GM12878 (cell line): ENCODE data around the gene ORAI3. TPM values are rescaled to one million over a fixed set of nuclear protein-coding genes. Genes with fewer than 3 reads are reported as not detected.

Source experiments
- ATAC-seq: fragments of 200-7000 bp; cut with Tn5 transposase; 3 replicates; pipeline ENCODE4 v1.9.1; 2020; ENCODE audit warnings: mild to moderate bottlenecking, moderate library complexity
- BruUV-seq: library from RNA; stranded (reverse); fragments of 400-500 nt; replicated peaks from 2 replicates; lab custom pipeline; 2021; lab: Mats Ljungman, UMichigan
- CTCF ChIA-PET: fragments of 300-600 bp; sonication (Branson Sonifier 250); formaldehyde crosslinking; extraction: SDS; loops from one replicate; lab custom pipeline; 2021; ENCODE audit warnings: inconsistent platforms; lab: Yijun Ruan, JAX
- POLR2A ChIA-PET: fragments of 350-600 bp; formaldehyde crosslinking; extraction: SDS; loops from one replicate; lab custom pipeline; 2021; ENCODE audit warnings: inconsistent platforms; lab: Charles Lee
- RAD21 ChIA-PET: fragments of 300-600 bp; sonication (Branson Sonifier 250); formaldehyde crosslinking; loops from one replicate; lab custom pipeline; 2023; ENCODE audit warnings: antibody characterized with exemption; ENCODE audit not compliant: unreplicated experiment; lab: Charles Lee
- SMC1A ChIA-PET: fragments of 300-600 bp; sonication (Branson Sonifier 250); formaldehyde crosslinking; loops from one replicate; lab custom pipeline; 2023; ENCODE audit not compliant: unreplicated experiment, uncharacterized antibody; lab: Charles Lee
- DNase-seq: peaks from one replicate; pipeline ENCODE4 v3.0.0-alpha.2; 2011; ENCODE audit warnings: low read depth, low spot score
- FAIRE-seq: peaks from 3 replicates; lab custom pipeline; 2011; peaks lifted over from hg19 to GRCh38; lab: Jason Lieb, UNC
- H2AFZ ChIP-seq: 2 replicates; pipeline ENCODE4 v1.6.0; 2011; ENCODE audit warnings: low read depth, low read length, control low read depth; ENCODE audit not compliant: control insufficient read depth
- H3K27ac ChIP-seq: 2 replicates; pipeline ENCODE4 v1.5.1; 2011; ENCODE audit warnings: control low read depth; ENCODE audit not compliant: control insufficient read depth, insufficient read depth
- H3K27me3 ChIP-seq, 2 experiments: replicated peaks in 1 of 2; 2 replicates each; pipeline versions ENCODE4 v1.6.0 to v1.6.1; 2011; ENCODE audit warnings: low read length in 1 of 2; ENCODE audit not compliant: control insufficient read depth in 2 of 2, insufficient read depth in 2 of 2
- H3K36me3 ChIP-seq, 2 experiments: 2 replicates each; pipeline ENCODE4 v1.5.1; 2011; ENCODE audit warnings: low read length in 1 of 2; ENCODE audit not compliant: control insufficient read depth in 2 of 2, insufficient read depth in 2 of 2
- H3K4me1 ChIP-seq: 2 replicates; pipeline ENCODE4 v1.6.1; 2011; ENCODE audit warnings: mild to moderate bottlenecking, low read length, moderate library complexity, mixed read lengths; ENCODE audit not compliant: control insufficient read depth, insufficient read depth
- H3K4me2 ChIP-seq: 2 replicates; pipeline ENCODE4 v1.6.0; 2011; ENCODE audit warnings: control low read depth; ENCODE audit not compliant: control insufficient read depth, insufficient read depth
- H3K4me3 ChIP-seq: fragments of 200-600 bp; sonication (generic); 2 replicates; pipeline ENCODE4 v1.5.1; 2016
- H3K79me2 ChIP-seq: 2 replicates; pipeline ENCODE4 v1.6.0; 2011; ENCODE audit warnings: low read length; ENCODE audit not compliant: control insufficient read depth, insufficient read depth
- H3K9ac ChIP-seq: 2 replicates; pipeline ENCODE4 v1.8.0; 2011; ENCODE audit warnings: low read length, control low read depth, mixed read lengths; ENCODE audit not compliant: control insufficient read depth, insufficient read depth
- H3K9me3 ChIP-seq: replicated peaks from 3 replicates; pipeline ENCODE4 v1.5.1; 2011; ENCODE audit warnings: mild to moderate bottlenecking, low read length; ENCODE audit not compliant: control insufficient read depth, insufficient read depth
- H4K20me1 ChIP-seq: 2 replicates; pipeline ENCODE4 v1.6.0; 2011; ENCODE audit not compliant: control insufficient read depth, insufficient read depth
- BCLAF1 ChIP-seq: fragments of 450-650 bp; IDR thresholded peaks from 2 replicates; pipeline ENCODE4 v1.6.1; 2017; ENCODE audit warnings: antibody characterized with exemption, mild to moderate bottlenecking, moderate library complexity
- BMI1 ChIP-seq: fragments of 450-650 bp; IDR thresholded peaks from 2 replicates; pipeline ENCODE4 v1.6.1; 2016; ENCODE audit warnings: mild to moderate bottlenecking, moderate library complexity, borderline replicate concordance
- CEBPB ChIP-seq, 2 experiments: fragments of 150-350 bp in 1 of 2; IDR thresholded peaks; 2 replicates each; pipeline ENCODE4 v1.6.1; 2012 to 2014; ENCODE audit warnings: low read depth in 2 of 2, low read length in 2 of 2, borderline replicate concordance in 1 of 2, inconsistent platforms in 1 of 2
- HCFC1 ChIP-seq: fragments of 150-350 bp; IDR thresholded peaks from 2 replicates; pipeline ENCODE4 v1.6.1; 2014; ENCODE audit warnings: low read length
- HDAC2 ChIP-seq: fragments of 200-600 bp; sonication (generic); IDR thresholded peaks from 2 replicates; pipeline ENCODE4 v1.6.1; 2017
- IKZF2 ChIP-seq, 2 experiments: fragments of 450-650 bp; IDR thresholded peaks; 2 replicates each; pipeline ENCODE4 v1.6.1; 2017; ENCODE audit warnings: mild to moderate bottlenecking in 2 of 2, moderate library complexity in 2 of 2
- JUNB ChIP-seq: IDR thresholded peaks from 2 replicates; pipeline ENCODE4 v1.6.1; 2016; ENCODE audit warnings: antibody characterized with exemption, mild to moderate bottlenecking
- LARP7 ChIP-seq: fragments of 450-650 bp; IDR thresholded peaks from 2 replicates; pipeline ENCODE4 v1.6.1; 2017; ENCODE audit warnings: mild to moderate bottlenecking
- MTA2 ChIP-seq: fragments of 450-650 bp; IDR thresholded peaks from 2 replicates; pipeline ENCODE4 v1.6.1; 2016; ENCODE audit warnings: low read depth, mild to moderate bottlenecking, moderate library complexity
- MYB ChIP-seq: fragments of 150-350 bp; IDR thresholded peaks from 2 replicates; pipeline ENCODE4 v1.6.1; 2014; ENCODE audit warnings: mild to moderate bottlenecking, low read depth, low read length, borderline replicate concordance
- PBX3 ChIP-seq: IDR thresholded peaks from 2 replicates; pipeline ENCODE4 v1.6.1; 2011; ENCODE audit warnings: mild to moderate bottlenecking, low read depth, low read length, moderate library complexity; ENCODE audit not compliant: insufficient replicate concordance
- POLR2AphosphoS5 ChIP-seq: IDR thresholded peaks from 2 replicates; pipeline ENCODE4 v1.6.1; 2011; ENCODE audit warnings: mild to moderate bottlenecking, low read length, inconsistent platforms
- RUNX3 ChIP-seq: IDR thresholded peaks from 2 replicates; pipeline ENCODE4 v1.6.1; 2012; ENCODE audit warnings: low read length, inconsistent platforms
- SREBF1 ChIP-seq: IDR thresholded peaks from 2 replicates; pipeline ENCODE4 v1.6.1; 2012; ENCODE audit warnings: mild to moderate bottlenecking, low read length
- STAT1 ChIP-seq: fragments of 450-650 bp; conservative IDR thresholded peaks from 2 replicates; pipeline ENCODE4 v1.6.1; 2014; ENCODE audit warnings: antibody characterized with exemption, mild to moderate bottlenecking
- TCF7 ChIP-seq: IDR thresholded peaks from 2 replicates; pipeline ENCODE4 v1.6.1; 2014; ENCODE audit warnings: antibody characterized with exemption, borderline replicate concordance
- WGBS: methylation state at CpG from one replicate; pipeline ENCODE4 v1.1.6; 2016; ENCODE audit warnings: low lambda C conversion rate; ENCODE audit not compliant: insufficient replicate concordance, insufficient coverage; ENCODE audit errors: missing lambda C conversion rate; 5-methylcytosine and 5-hydroxymethylcytosine counted together
- in situ Hi-C: fragments of 300-500 bp; cut with MboI; formaldehyde crosslinking; loops from 9 replicates; pipeline ENCODE4 v1.14.3; 2018; ENCODE audit warnings: mixed read lengths
- intact Hi-C: fragments of 100-400 bp; cut with micrococcal nuclease; formaldehyde crosslinking; loops from one replicate; pipeline ENCODE4 v1.14.2; 2022; ENCODE audit not compliant: unreplicated experiment
- polyA plus RNA-seq, 11 experiments: library from polyadenylated mRNA; depleted of rRNA in 4 of 11; unstranded in 6 of 11; stranded (reverse) in 5 of 11; fragments of >200 nt; fragmentation: Nextera tagmentation in 4 of 11; fragmentation: Illumina TruSeq in 1 of 11; extraction: Ambion mirVana in 4 of 11; extraction: Trizol in 1 of 11; gene quantifications; 1 replicate in 1 of 11; 2 replicates in 10 of 11; pipeline versions ENCODE4 v1.2.1 to v1.2.3, GENCODE V29; 2011 to 2016; ENCODE audit warnings: inconsistent platforms in 2 of 11, missing spikeins in 2 of 11, low read depth in 1 of 11
- total RNA-seq, 4 experiments: library from RNA; depleted of rRNA in 3 of 4; stranded (reverse); fragments of >200 nt in 3 of 4; fragmentation: Illumina TruSeq in 1 of 4; extraction: Trizol in 1 of 4; gene quantifications; 2 replicates each; pipeline versions ENCODE4 v1.2.1 to v1.2.3, GENCODE V29; 2013 to 2021
- TF ChIP-seq, protein P1 (sequence below): fragments of 450-650 bp; formaldehyde crosslinking; IDR thresholded peaks from 2 replicates; pipeline ENCODE4 v1.4.0; 2020; ENCODE audit warnings: mild to moderate bottlenecking, moderate library complexity

ORAI3 gene
- total and polyA plus RNA-seq, 10 of the 15 experiments (the other 5 are each of a cell fraction or from before 2014, with no cell fraction given), result 3.4 to 21.9 (median 16.2) TPM

DNA sequence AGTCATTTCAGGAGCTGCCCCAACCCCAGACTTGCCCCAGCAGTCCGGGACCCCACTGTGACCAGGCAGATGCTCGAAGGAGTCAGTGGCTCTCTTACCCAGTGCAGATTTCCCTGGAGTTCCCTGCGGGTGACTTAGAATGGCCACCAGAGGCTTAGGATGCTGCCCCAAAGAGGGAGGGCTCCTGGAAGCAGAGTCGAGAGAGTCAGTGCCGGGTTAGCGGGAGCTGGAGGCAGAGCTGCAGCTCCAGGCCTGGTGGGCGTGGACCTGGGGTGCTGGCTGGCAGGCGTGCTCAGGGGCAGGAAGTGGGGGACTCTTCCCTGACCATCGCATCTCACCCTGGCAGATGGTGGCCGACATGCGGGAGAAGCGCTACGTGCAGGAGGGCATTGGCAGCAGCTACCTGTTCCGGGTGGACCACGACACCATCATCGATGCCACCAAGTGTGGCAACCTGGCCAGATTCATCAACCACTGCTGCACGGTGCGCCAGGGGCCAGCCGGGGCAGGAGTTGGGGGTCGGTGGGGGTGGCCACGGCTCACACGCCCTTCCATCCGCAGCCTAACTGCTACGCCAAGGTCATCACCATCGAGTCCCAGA, 34.5 kb downstream of the ORAI3 start:
- CTCF ChIA-PET, result interaction anchor here (0.9 to 2.8 kb wide), 11 partner anchors 14 to 460 kb away, joined by 3 to 14 read pairs (median 8); partner anchors contain the start of genes KAT8 and ZNF843
- intact Hi-C loops (no loop called here), in situ Hi-C loops (loop anchor here (25.0 kb wide), 1 partner anchor 454 kb away; the partner anchor contains the start of genes COX6A2 and ZNF843)
- H3K9ac ChIP-seq, result no peak overlapping the region
- H3K36me3 ChIP-seq, result peaks cover 5 to 34% of the 10 kb centered on the region in 2 experiments
- H3K4me1 ChIP-seq, result no peaks in the 10 kb centered on the region
- no TSS peak for BruUV-seq
- no peaks in the 10 kb centered on the region for H4K20me1 ChIP-seq
- H3K27me3 ChIP-seq, result no peaks in the 10 kb centered on the region
- FAIRE-seq (no peak), ATAC-seq (no peak), DNase-seq (no peak)
- RAD21 ChIA-PET, result interaction anchor here (1.0 to 2.9 kb wide), 5 partner anchors 15 to 350 kb away, joined by 3 to 25 read pairs (median 5); partner anchors contain the start of gene VKORC1
- H3K9me3 ChIP-seq, result no peaks in the 10 kb centered on the region
- no peak overlapping the region for H3K4me3 ChIP-seq
- no peak overlapping the region for H3K4me2 ChIP-seq
- POLR2A ChIA-PET, result interaction anchor here (0.5 to 1.1 kb wide), 2 partner anchors 11 to 436 kb away, joined by 3 read pairs; no protein-coding TSS in a partner anchor
- no peaks in the 10 kb centered on the region for H3K79me2 ChIP-seq
- TF ChIP-seq BCLAF1 (no peak), TCF7 (no peak), SREBF1 (no peak), LARP7 (no peak), MYB (no peak), PBX3 (no peak), BMI1 (no peak), HCFC1 (no peak), RUNX3 (no peak), STAT1 (no peak), MTA2 (no peak), IKZF2 (IDR thresholded peaks at IDR 0.05) (no peak), JUNB (no peak), HDAC2 (no peak), POLR2AphosphoS5 (no peak), CEBPB (IDR thresholded peaks at IDR 0.05; ENCODE audit: borderline replicate concordance in 1 of 2, low read depth in 2 of 2, low read length in 2 of 2) (no peak)
- TF ChIP-seq, protein P1, sequence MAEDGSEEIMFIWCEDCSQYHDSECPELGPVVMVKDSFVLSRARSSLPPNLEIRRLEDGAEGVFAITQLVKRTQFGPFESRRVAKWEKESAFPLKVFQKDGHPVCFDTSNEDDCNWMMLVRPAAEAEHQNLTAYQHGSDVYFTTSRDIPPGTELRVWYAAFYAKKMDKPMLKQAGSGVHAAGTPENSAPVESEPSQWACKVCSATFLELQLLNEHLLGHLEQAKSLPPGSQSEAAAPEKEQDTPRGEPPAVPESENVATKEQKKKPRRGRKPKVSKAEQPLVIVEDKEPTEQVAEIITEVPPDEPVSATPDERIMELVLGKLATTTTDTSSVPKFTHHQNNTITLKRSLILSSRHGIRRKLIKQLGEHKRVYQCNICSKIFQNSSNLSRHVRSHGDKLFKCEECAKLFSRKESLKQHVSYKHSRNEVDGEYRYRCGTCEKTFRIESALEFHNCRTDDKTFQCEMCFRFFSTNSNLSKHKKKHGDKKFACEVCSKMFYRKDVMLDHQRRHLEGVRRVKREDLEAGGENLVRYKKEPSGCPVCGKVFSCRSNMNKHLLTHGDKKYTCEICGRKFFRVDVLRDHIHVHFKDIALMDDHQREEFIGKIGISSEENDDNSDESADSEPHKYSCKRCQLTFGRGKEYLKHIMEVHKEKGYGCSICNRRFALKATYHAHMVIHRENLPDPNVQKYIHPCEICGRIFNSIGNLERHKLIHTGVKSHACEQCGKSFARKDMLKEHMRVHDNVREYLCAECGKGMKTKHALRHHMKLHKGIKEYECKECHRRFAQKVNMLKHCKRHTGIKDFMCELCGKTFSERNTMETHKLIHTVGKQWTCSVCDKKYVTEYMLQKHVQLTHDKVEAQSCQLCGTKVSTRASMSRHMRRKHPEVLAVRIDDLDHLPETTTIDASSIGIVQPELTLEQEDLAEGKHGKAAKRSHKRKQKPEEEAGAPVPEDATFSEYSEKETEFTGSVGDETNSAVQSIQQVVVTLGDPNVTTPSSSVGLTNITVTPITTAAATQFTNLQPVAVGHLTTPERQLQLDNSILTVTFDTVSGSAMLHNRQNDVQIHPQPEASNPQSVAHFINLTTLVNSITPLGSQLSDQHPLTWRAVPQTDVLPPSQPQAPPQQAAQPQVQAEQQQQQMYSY (CRISPR knock-in tag), result no peak
- 86% methylated on average over 25 of the region's 25 CpGs for WGBS
- H3K27ac ChIP-seq, result no peak overlapping the region
- no peak overlapping the region for H2AFZ ChIP-seq
- SMC1A ChIA-PET, result interaction anchor here (1.3 to 2.1 kb wide), 3 partner anchors 109 to 159 kb away, joined by 4 to 5 read pairs (median 4); no protein-coding TSS in a partner anchor
